Left forelimb (tissue), 1 donor: ENCODE data around the gene CDY1B.
"Not testable (repeated sequence)": the region's sequence is repeated elsewhere in the genome, so short reads cannot be mapped to it uniquely, and the experiment has no call there.

Experiments used
- DNase-seq: peaks from one replicate; pipeline ENCODE4 v3.0.0-alpha.2; 2018; ENCODE audit warnings: low spot score

Gene CDY1B, protein sequence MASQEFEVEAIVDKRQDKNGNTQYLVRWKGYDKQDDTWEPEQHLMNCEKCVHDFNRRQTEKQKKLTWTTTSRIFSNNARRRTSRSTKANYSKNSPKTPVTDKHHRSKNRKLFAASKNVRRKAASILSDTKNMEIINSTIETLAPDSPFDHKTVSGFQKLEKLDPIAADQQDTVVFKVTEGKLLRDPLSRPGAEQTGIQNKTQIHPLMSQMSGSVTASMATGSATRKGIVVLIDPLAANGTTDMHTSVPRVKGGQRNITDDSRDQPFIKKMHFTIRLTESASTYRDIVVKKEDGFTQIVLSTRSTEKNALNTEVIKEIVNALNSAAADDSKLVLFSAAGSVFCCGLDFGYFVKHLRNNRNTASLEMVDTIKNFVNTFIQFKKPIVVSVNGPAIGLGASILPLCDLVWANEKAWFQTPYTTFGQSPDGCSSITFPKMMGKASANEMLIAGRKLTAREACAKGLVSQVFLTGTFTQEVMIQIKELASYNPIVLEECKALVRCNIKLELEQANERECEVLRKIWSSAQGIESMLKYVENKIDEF

GRCh38 chrY:24047919-24048318 lies at the start of gene CDY1B:
TSS of gene CDY1B (minus strand) at chrY:24048019. CDS start at chrY:24047688, 331 bp downstream.
- not testable (repeated sequence) for DNase-seq

GRCh38 chrY:24049525-24049924 lies 1.7 kb upstream of the CDY1B start:
- not testable (repeated sequence) for DNase-seq

- DNase-seq: not testable (repeated sequence)
These were observed 4.6 kb downstream of the CDY1B start for GRCh38 chrY:24043209-24043608.

GRCh38 chrY:24039008-24039718 lies 8.7 kb downstream of the CDY1B start:
- not testable (repeated sequence) for DNase-seq

- DNase-seq: not testable (repeated sequence)
These were observed 21.4 kb downstream of the CDY1B start for GRCh38 chrY:24026212-24027103.
